HG02981 (cell line): ENCODE results near the gene KCTD8.
"Not testable (repeated sequence)": the region's sequence is repeated elsewhere in the genome, so short reads cannot be mapped to it uniquely, and the experiment has no call there.

ENCODE experiments used
- ATAC-seq: cut with Tn5 transposase; IDR thresholded peaks from one replicate; pipeline ENCODE4 v1.9.1; 2021; ENCODE audit warnings: mild to moderate bottlenecking, moderate library complexity; ENCODE audit not compliant: unreplicated experiment

KCTD8 gene

GRCh38 chr4:44167766-44168165 lies 280.8 kb downstream of the KCTD8 start:
- ATAC-seq = not testable (repeated sequence)

- ATAC-seq = no peak
These were observed 282.7 kb downstream of the KCTD8 start for GRCh38 chr4:44165938-44166337.

GRCh38 chr4:44162538-44163270 lies 285.9 kb downstream of the KCTD8 start:
- no peak for ATAC-seq

- no peak for ATAC-seq
These were observed 286.9 kb downstream of the KCTD8 start for GRCh38 chr4:44161756-44162155.

- no peak for ATAC-seq
These were observed 287.7 kb downstream of the KCTD8 start for GRCh38 chr4:44160776-44161367.

- no peak for ATAC-seq
These were observed 288.6 kb downstream of the KCTD8 start for GRCh38 chr4:44159991-44160390.

GRCh38 chr4:44157611-44158277 lies 290.9 kb downstream of the KCTD8 start:
- ATAC-seq = no peak

GRCh38 chr4:44150091-44150576 lies 298.5 kb downstream of the KCTD8 start:
- ATAC-seq = no peak

- ATAC-seq = no peak
These were observed 299.3 kb downstream of the KCTD8 start for GRCh38 chr4:44149282-44149681.

GRCh38 chr4:44147571-44148075 lies 301.0 kb downstream of the KCTD8 start:
- ATAC-seq = no peak

GRCh38 chr4:44146516-44146915 lies 302.1 kb downstream of the KCTD8 start:
- ATAC-seq = no peak

- no peak for ATAC-seq
These were observed 302.7 kb downstream of the KCTD8 start for GRCh38 chr4:44145868-44146267.

- ATAC-seq = no peak
These were observed 316.1 kb downstream of the KCTD8 start for GRCh38 chr4:44132526-44132925.
